ENCODE data around the gene EDNRA.

GRCh38 chr4:147518086-147518485 lies 37.2 kb downstream of the EDNRA start:
- no peak for TF ChIP-seq POLR2AphosphoS5 (IDR thresholded peaks at IDR 0.05; ENCODE audit: low read depth, low read length)
- no peak for TF ChIP-seq POLR2A (IDR thresholded peaks at IDR 0.05; ENCODE audit: low read depth, low read length)
- no peak for TF ChIP-seq TAF1 (IDR thresholded peaks at IDR 0.05; ENCODE audit: borderline replicate concordance, low read depth, low read length)

All from GM12892 (cell line).